ENCODE data around the gene METAP1.

METAP1 gene

GRCh38 chr4:98994474-98995182, 893 bp upstream of the METAP1 start:
- H3K4me1 ChIP-seq (ENCODE audit: insufficient read depth, low read length), result peaks cover 35% of the 10 kb centered on the region
- no peaks in the 10 kb centered on the region for H3K27me3 ChIP-seq (ENCODE audit: insufficient read depth, low read length, poor library complexity)
- peak overlapping the region; percentile 93 for H3K27ac ChIP-seq (ENCODE audit: low read length)
- H3K9ac ChIP-seq (ENCODE audit: low read depth, low read length), result peak overlapping the region; percentile 71
- peak overlapping the region; percentile 99 for H3K4me2 ChIP-seq (ENCODE audit: insufficient read depth, low read length)
- DNase-seq (no peak), ATAC-seq (ENCODE audit: insufficient read depth, low read depth) (no peak)
- no peaks in the 10 kb centered on the region; the same call in 1 of the 2 replicates for H3K36me3 ChIP-seq (ENCODE audit: insufficient read depth, low read length)
- TF ChIP-seq EZH2 (IDR thresholded peaks at IDR 0.05; ENCODE audit: borderline replicate concordance, low read depth, low read length, severe bottlenecking) (no peak), CTCF (IDR thresholded peaks at IDR 0.05; ENCODE audit: borderline replicate concordance, extremely low read depth, low read length, poor library complexity, severe bottlenecking) (no peak)
- H3K4me3 ChIP-seq (ENCODE audit: low read depth in 1 of 2, low read length in 2 of 2), result peak overlapping the region; percentile 76 to 90; a peak in 3 of 4 replicates
- no peaks in the 10 kb centered on the region for H3K9me3 ChIP-seq (ENCODE audit: insufficient read depth, low read length, severe bottlenecking)
- H3K79me2 ChIP-seq (ENCODE audit: insufficient read depth, low read length), result peaks cover 41% of the 10 kb centered on the region
- H4K20me1 ChIP-seq (ENCODE audit: insufficient read depth, low read length), result peaks cover 15% of the 10 kb centered on the region; the same call in 1 of the 2 replicates
- H2AFZ ChIP-seq (ENCODE audit: low read depth, low read length), result peak overlapping the region; percentile 99

- no peak for TF ChIP-seq CTCF (IDR thresholded peaks at IDR 0.05; ENCODE audit: borderline replicate concordance, extremely low read depth, low read length, poor library complexity, severe bottlenecking)
- no peak for TF ChIP-seq EZH2 (IDR thresholded peaks at IDR 0.05; ENCODE audit: borderline replicate concordance, low read depth, low read length, severe bottlenecking)
- Histone ChIP-seq H4K20me1 (ENCODE audit: insufficient read depth, low read length) (peaks cover 20% of the 10 kb centered on the region; the same call in 1 of the 2 replicates), H3K27ac (ENCODE audit: low read length) (peak overlapping the region; percentile 89), H3K27me3 (ENCODE audit: insufficient read depth, low read length, poor library complexity) (no peaks in the 10 kb centered on the region), H3K4me3 (ENCODE audit: low read depth in 1 of 2, low read length in 2 of 2) (peak overlapping the region; percentile 68 to 71), H3K9me3 (ENCODE audit: insufficient read depth, low read length, severe bottlenecking) (no peaks in the 10 kb centered on the region), H3K4me1 (ENCODE audit: insufficient read depth, low read length) (peaks cover 42% of the 10 kb centered on the region), H3K9ac (ENCODE audit: low read depth, low read length) (peak overlapping the region; percentile 71), H2AFZ (ENCODE audit: low read depth, low read length) (peak overlapping the region; percentile 75), H3K4me2 (ENCODE audit: insufficient read depth, low read length) (peak overlapping the region; percentile 68), H3K79me2 (ENCODE audit: insufficient read depth, low read length) (peaks cover 57% of the 10 kb centered on the region), H3K36me3 (ENCODE audit: insufficient read depth, low read length) (no peaks in the 10 kb centered on the region; the same call in 1 of the 2 replicates)
- DNase-seq, result no peak
- peak; percentile 11 for ATAC-seq (ENCODE audit: insufficient read depth, low read depth)
Observed at GRCh38 chr4:98996056-98996764, 689 bp downstream of the METAP1 start.

- H3K79me2 ChIP-seq (ENCODE audit: insufficient read depth, low read length), result peaks cover 62% of the 10 kb centered on the region
- no peak for ATAC-seq (ENCODE audit: insufficient read depth, low read depth)
- peak overlapping the region; percentile 75 for H2AFZ ChIP-seq (ENCODE audit: low read depth, low read length)
Observed at GRCh38 chr4:98996765-98997068, 1.2 kb downstream of the METAP1 start.

More at GRCh38 chr4:98996765-98997068, 1.2 kb downstream of the METAP1 start:
- H3K9me3 ChIP-seq (ENCODE audit: insufficient read depth, low read length, severe bottlenecking), result no peaks in the 10 kb centered on the region
- no peaks in the 10 kb centered on the region; the same call in 1 of the 2 replicates for H3K36me3 ChIP-seq (ENCODE audit: insufficient read depth, low read length)
- H3K4me1 ChIP-seq (ENCODE audit: insufficient read depth, low read length), result peaks cover 42% of the 10 kb centered on the region
- TF ChIP-seq EZH2 (IDR thresholded peaks at IDR 0.05; ENCODE audit: borderline replicate concordance, low read depth, low read length, severe bottlenecking) (no peak), CTCF (IDR thresholded peaks at IDR 0.05; ENCODE audit: borderline replicate concordance, extremely low read depth, low read length, poor library complexity, severe bottlenecking) (no peak)
- H3K27me3 ChIP-seq (ENCODE audit: insufficient read depth, low read length, poor library complexity), result no peaks in the 10 kb centered on the region
- peak; percentile 26 for DNase-seq
- peak overlapping the region; percentile 71 for H3K9ac ChIP-seq (ENCODE audit: low read depth, low read length)
- H3K4me2 ChIP-seq (ENCODE audit: insufficient read depth, low read length), result peak overlapping the region; percentile 68
- H3K27ac ChIP-seq (ENCODE audit: low read length), result peak overlapping the region; percentile 89
- peak overlapping the region; percentile 68 to 71; a peak in 3 of 4 replicates for H3K4me3 ChIP-seq (ENCODE audit: low read depth in 1 of 2, low read length in 2 of 2)
- H4K20me1 ChIP-seq (ENCODE audit: insufficient read depth, low read length), result peaks cover 25% of the 10 kb centered on the region; the same call in 1 of the 2 replicates
